K562 (cell line): Measurements from ENCODE around the gene WDR1. TPM values are rescaled to one million over a fixed set of nuclear protein-coding genes. Genes with fewer than 3 reads are reported as not detected.

ENCODE experiments used
- ELF4 ChIP-seq: fragments of 450-650 bp; formaldehyde crosslinking; IDR thresholded peaks from 2 replicates; pipeline ENCODE4 v1.4.0; 2022; ENCODE audit warnings: missing genetic modification characterization
- FOXM1 ChIP-seq, 2 experiments: fragments of 450-650 bp in 1 of 2; sonication (generic) in 1 of 2; formaldehyde crosslinking in 1 of 2; IDR thresholded peaks; 2 replicates each; pipeline versions ENCODE4 v1.6.1 to v1.9.0; 2017 to 2022; ENCODE audit warnings: low read depth in 2 of 2, mild to moderate bottlenecking in 2 of 2, missing genetic modification reagents in 1 of 2, moderate library complexity in 1 of 2
- FUS ChIP-seq: fragments of 200-400 bp; formaldehyde crosslinking; optimal IDR thresholded peaks from 2 replicates; pipeline ENCODE3; 2017; ENCODE audit warnings: low read depth, low read length
- HNRNPL ChIP-seq: fragments of 200-400 bp; formaldehyde crosslinking; IDR thresholded peaks from 2 replicates; pipeline ENCODE4 v1.6.1; 2017; ENCODE audit warnings: low read depth, mild to moderate bottlenecking, low read length
- KDM2B ChIP-seq: fragments of 250-450 bp; sonication (Bioruptor Pico); IDR thresholded peaks from 2 replicates; pipeline ENCODE4 v1.8.0; 2021; ENCODE audit warnings: mild to moderate bottlenecking, moderate library complexity
- LEF1 ChIP-seq: fragments of 450-650 bp; IDR thresholded peaks from 2 replicates; pipeline ENCODE4 v1.6.1; 2016; ENCODE audit warnings: mild to moderate bottlenecking
- MAFG ChIP-seq: fragments of 450-650 bp; conservative IDR thresholded peaks from 2 replicates; pipeline ENCODE4 v1.6.1; 2016; ENCODE audit warnings: missing genetic modification characterization, missing compliant biosample characterization
- MECOM ChIP-seq: fragments of 250-450 bp; sonication (Bioruptor Pico); IDR thresholded peaks from 2 replicates; pipeline ENCODE4 v1.8.0; 2022; ENCODE audit warnings: inconsistent platforms
- PCBP1 ChIP-seq: fragments of 200-400 bp; formaldehyde crosslinking; IDR thresholded peaks from 2 replicates; pipeline ENCODE4 v1.6.1; 2018; ENCODE audit warnings: mild to moderate bottlenecking, low read depth, low read length; ENCODE audit not compliant: poor library complexity, severe bottlenecking
- POLR2B ChIP-seq: fragments of 450-650 bp; IDR thresholded peaks from 2 replicates; pipeline ENCODE4 v1.6.1; 2018; ENCODE audit warnings: low read depth; ENCODE audit not compliant: partially characterized antibody
- POLR3G ChIP-seq: IDR thresholded peaks from 2 replicates; pipeline ENCODE4 v1.6.1; 2011; ENCODE audit not compliant: insufficient read length, insufficient replicate concordance; ENCODE audit errors: extremely low read depth
- POU5F1 ChIP-seq: fragments of 150-350 bp; IDR thresholded peaks from 2 replicates; pipeline ENCODE4 v1.6.1; 2014; ENCODE audit warnings: borderline replicate concordance, low read length, low read depth, mild to moderate bottlenecking; ENCODE audit not compliant: partially characterized antibody
- RBBP5 ChIP-seq: fragments of 200-600 bp; sonication (generic); IDR thresholded peaks from 2 replicates; pipeline ENCODE4 v1.6.1; 2012; ENCODE audit warnings: borderline replicate concordance, mild to moderate bottlenecking, low read length, control low read depth, inconsistent platforms; ENCODE audit not compliant: insufficient read depth, poor library complexity, severe bottlenecking
- U2AF1 ChIP-seq: fragments of 200-400 bp; formaldehyde crosslinking; optimal IDR thresholded peaks from 2 replicates; pipeline ENCODE3; 2017; ENCODE audit warnings: mild to moderate bottlenecking, low read depth, low read length, moderate library complexity
- ZNF263 ChIP-seq: sonication (generic); formaldehyde crosslinking; IDR thresholded peaks from 2 replicates; pipeline ENCODE4 v1.8.0; 2022; ENCODE audit warnings: mild to moderate bottlenecking, missing genetic modification reagents, borderline replicate concordance
- ZNF766 ChIP-seq: fragments of 200-800 bp; sonication (Bioruptor generic); conservative IDR thresholded peaks from 2 replicates; pipeline ENCODE4 v1.6.1; 2016; ENCODE audit warnings: missing genetic modification characterization, missing compliant biosample characterization
- polyA plus RNA-seq, 8 experiments: library from polyadenylated mRNA; depleted of rRNA in 4 of 8; stranded (reverse) in 5 of 8; unstranded in 3 of 8; fragments of >200 nt; fragmentation: Nextera tagmentation in 2 of 8; fragmentation: Illumina TruSeq in 1 of 8; extraction: Ambion mirVana in 2 of 8; extraction: Trizol in 1 of 8; gene quantifications; 2 replicates each; pipeline versions ENCODE4 v1.2.1 to v1.2.3, GENCODE V29; 2011 to 2014; ENCODE audit warnings: inconsistent platforms in 1 of 8, missing spikeins in 1 of 8
- total RNA-seq, 7 experiments: library from RNA; depleted of rRNA in 6 of 7; stranded (reverse); fragments of >200 nt in 6 of 7; fragmentation: Illumina TruSeq in 2 of 7; extraction: Trizol in 2 of 7; gene quantifications; 2 replicates each; pipeline versions ENCODE4 v1.2.1 to v1.2.3, GENCODE V29; 2011 to 2021; ENCODE audit warnings: low replicate concordance in 1 of 7

Gene WDR1
- total and polyA plus RNA-seq, 9 of the 15 experiments (the other 6 are each of a cell fraction or from before 2014, with no cell fraction given), result 16.1 to 213 (median 125) TPM

GRCh38 chr4:10160281-10160856, 43.8 kb upstream of the WDR1 start (continued):
- no peak for TF ChIP-seq POLR2B
- TF ChIP-seq PCBP1, result no peak
- no peak for TF ChIP-seq RBBP5
- TF ChIP-seq LEF1, result no peak
- no peak for TF ChIP-seq ZNF263 (CRISPR knock-in tag)
- no peak for TF ChIP-seq FUS
- TF ChIP-seq MAFG (tag), result no peak
- no peak for TF ChIP-seq KDM2B (CRISPR knock-in tag)
- no peak for TF ChIP-seq ZNF766
- TF ChIP-seq MECOM (CRISPR knock-in tag), result no peak
- TF ChIP-seq POU5F1, result no peak
- no peak for TF ChIP-seq FOXM1 (IDR thresholded peaks at IDR 0.05; ENCODE audit: low read depth)
- TF ChIP-seq FOXM1 (CRISPR knock-in tag; IDR thresholded peaks at IDR 0.05; ENCODE audit: low read depth), result no peak
- TF ChIP-seq ELF4 (CRISPR knock-in tag), result no peak
- TF ChIP-seq POLR3G, result no peak
- TF ChIP-seq U2AF1, result no peak
- TF ChIP-seq HNRNPL, result no peak
